Immature natural killer cell (primary cell): ENCODE data around the gene PIK3R6. TPM values are rescaled to one million over a fixed set of nuclear protein-coding genes. Genes with fewer than 3 reads are reported as not detected.
"Not testable (repeated sequence)": the region's sequence is repeated elsewhere in the genome, so short reads cannot be mapped to it uniquely, and the experiment has no call there.

Experiments
- DNase-seq, 3 donors: peaks; one replicate each; pipeline ENCODE4 v3.0.0; 2022; ENCODE audit warnings: mixed read lengths in 1 of 3
- H3K27ac Mint-ChIP-seq, 6 donors: one replicate each; pipeline ENCODE4 v1.8.0; 2020; ENCODE audit warnings: mixed read lengths in 6 of 6, mild to moderate bottlenecking in 5 of 6, inconsistent platforms in 4 of 6, moderate library complexity in 3 of 6
- H3K27me3 Mint-ChIP-seq, 3 donors: one replicate each; pipeline ENCODE4 v1.8.0; 2020 to 2021; ENCODE audit warnings: low read depth in 3 of 3, mild to moderate bottlenecking in 3 of 3, mixed read lengths in 3 of 3, moderate library complexity in 3 of 3, inconsistent platforms in 1 of 3
- H3K36me3 Mint-ChIP-seq, 3 donors: one replicate each; pipeline ENCODE4 v1.8.0; 2020; ENCODE audit warnings: mixed read lengths in 3 of 3, inconsistent platforms in 2 of 3, mild to moderate bottlenecking in 2 of 3
- H3K4me1 Mint-ChIP-seq, 2 donors: one replicate each; pipeline ENCODE4 v1.8.0; 2020; ENCODE audit warnings: inconsistent platforms in 2 of 2, mild to moderate bottlenecking in 2 of 2, mixed read lengths in 2 of 2, moderate library complexity in 1 of 2
- H3K4me3 Mint-ChIP-seq, 5 donors: one replicate each; pipeline ENCODE4 v1.8.0; 2020; ENCODE audit warnings: mild to moderate bottlenecking in 5 of 5, mixed read lengths in 5 of 5, inconsistent platforms in 3 of 5, moderate library complexity in 3 of 5
- H3K9me3 Mint-ChIP-seq, 6 donors: one replicate each; pipeline ENCODE4 v1.8.0; 2020; ENCODE audit warnings: mild to moderate bottlenecking in 6 of 6, mixed read lengths in 6 of 6, inconsistent platforms in 4 of 6, moderate library complexity in 3 of 6
- polyA plus RNA-seq, 3 donors: library from polyadenylated mRNA; unstranded; fragments of 300-500 nt; fragmentation: Illumina TruSeq; gene quantifications; one replicate each; pipeline ENCODE4 v1.2.3, GENCODE V29; 2021

PIK3R6 gene
- polyA plus RNA-seq, 3 donors from 2014 or later, result 0.18 to 0.57 TPM; not detected in 1

- Mint-ChIP-seq H3K4me3 (no peak overlapping the region), H3K4me1 (peaks cover 0 to 14% of the 10 kb centered on the region in 2 donors), H3K9me3 (no peaks in the 10 kb centered on the region), H3K27me3 (peaks cover 6 to 16% (median 8%) of the 10 kb centered on the region in 3 donors), H3K36me3 (peaks cover 5 to 41% (median 11%) of the 10 kb centered on the region in 3 donors), H3K27ac (peak overlapping the region in 5 of 6 donors; percentile 17 to 64 (median 44))
- no peak for DNase-seq
Observed at GRCh38 chr17:8889458-8890210, 22.2 kb upstream of the PIK3R6 start.

GRCh38 chr17:8888704-8889302 lies 21.3 kb upstream of the PIK3R6 start:
- Mint-ChIP-seq H3K36me3 (peaks cover 9 to 45% (median 15%) of the 10 kb centered on the region in 3 donors), H3K4me1 (peaks cover 0 to 13% of the 10 kb centered on the region in 2 donors), H3K9me3 (no peaks in the 10 kb centered on the region), H3K4me3 (no peak overlapping the region), H3K27me3 (peaks cover 6 to 12% (median 10%) of the 10 kb centered on the region in 3 donors), H3K27ac (peak overlapping the region in 2 of 6 donors; percentile 44 to 48)
- no peak for DNase-seq

DNA sequence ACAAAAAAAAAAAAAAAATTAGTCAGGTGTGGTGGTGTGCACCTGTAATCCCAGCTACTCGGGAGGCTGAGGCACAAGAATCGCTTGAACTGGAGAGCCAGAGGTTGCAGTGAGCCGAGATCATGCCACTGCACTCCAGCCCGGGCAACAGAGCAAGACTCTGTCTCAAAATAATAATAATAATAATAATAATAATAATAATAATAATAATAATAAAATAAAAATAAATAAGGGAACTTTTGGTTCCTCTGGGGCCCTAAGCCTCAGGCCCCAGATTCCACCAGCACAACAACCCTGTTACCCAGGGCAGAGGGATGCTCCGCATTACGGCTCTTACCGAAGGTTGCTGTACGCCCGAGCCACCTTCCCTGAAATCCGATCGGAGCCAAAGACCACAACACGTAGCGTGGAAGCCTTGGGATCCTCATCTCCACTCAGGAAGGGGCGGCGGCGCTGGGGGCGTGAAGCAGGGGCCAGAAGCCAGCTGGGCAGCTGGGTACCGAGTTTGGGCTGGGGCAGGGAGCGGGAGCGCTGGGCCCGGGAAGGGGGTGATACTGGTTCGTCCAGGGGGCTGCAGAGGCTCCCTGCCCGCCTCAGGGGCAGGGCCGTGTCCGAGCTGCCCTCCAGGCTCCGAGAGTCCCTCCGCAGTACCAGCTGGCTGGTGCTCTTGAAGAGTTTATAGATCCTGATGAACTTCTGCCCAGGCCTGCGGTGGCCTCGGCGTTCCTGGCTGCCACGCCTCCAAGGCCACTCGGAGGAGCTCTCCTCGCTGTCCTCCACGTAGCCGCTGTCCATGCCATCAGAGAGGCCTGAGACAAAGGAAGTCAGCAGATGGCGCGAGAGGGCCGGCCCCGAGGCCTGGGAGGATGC lies 20.6 kb upstream of the PIK3R6 start:
- H3K27ac Mint-ChIP-seq, result no peak overlapping the region
- H3K9me3 Mint-ChIP-seq, result no peaks in the 10 kb centered on the region
- peaks cover 15 to 49% (median 21%) of the 10 kb centered on the region in 3 donors for H3K36me3 Mint-ChIP-seq
- no peak for DNase-seq
- H3K4me3 Mint-ChIP-seq, result no peak overlapping the region
- H3K27me3 Mint-ChIP-seq, result peaks cover 9 to 17% (median 14%) of the 10 kb centered on the region in 3 donors
- peaks cover 1 to 12% of the 10 kb centered on the region in 2 donors for H3K4me1 Mint-ChIP-seq

GRCh38 chr17:8887301-8887700 lies 19.8 kb upstream of the PIK3R6 start:
- Mint-ChIP-seq H3K4me3 (no peak overlapping the region), H3K36me3 (peaks cover 20 to 49% (median 20%) of the 10 kb centered on the region in 3 donors), H3K4me1 (peaks cover 1 to 10% of the 10 kb centered on the region in 2 donors), H3K27ac (peak overlapping the region in 4 of 6 donors; percentile 6 to 64 (median 28)), H3K27me3 (peaks cover 10 to 25% (median 21%) of the 10 kb centered on the region in 3 donors), H3K9me3 (no peaks in the 10 kb centered on the region)
- DNase-seq, result no peak

GRCh38 chr17:8885967-8886684 lies 18.7 kb upstream of the PIK3R6 start:
- peaks cover 1 to 8% of the 10 kb centered on the region in 2 donors for H3K4me1 Mint-ChIP-seq
- peaks cover 10 to 22% (median 21%) of the 10 kb centered on the region in 3 donors for H3K27me3 Mint-ChIP-seq
- H3K4me3 Mint-ChIP-seq, result peak overlapping the region in 2 of 5 donors; percentile 18 to 21
- no peak for DNase-seq
- no peaks in the 10 kb centered on the region for H3K9me3 Mint-ChIP-seq
- peak overlapping the region in 5 of 6 donors; percentile 47 to 72 (median 53) for H3K27ac Mint-ChIP-seq
- peaks cover 16 to 48% (median 22%) of the 10 kb centered on the region in 3 donors for H3K36me3 Mint-ChIP-seq

DNA sequence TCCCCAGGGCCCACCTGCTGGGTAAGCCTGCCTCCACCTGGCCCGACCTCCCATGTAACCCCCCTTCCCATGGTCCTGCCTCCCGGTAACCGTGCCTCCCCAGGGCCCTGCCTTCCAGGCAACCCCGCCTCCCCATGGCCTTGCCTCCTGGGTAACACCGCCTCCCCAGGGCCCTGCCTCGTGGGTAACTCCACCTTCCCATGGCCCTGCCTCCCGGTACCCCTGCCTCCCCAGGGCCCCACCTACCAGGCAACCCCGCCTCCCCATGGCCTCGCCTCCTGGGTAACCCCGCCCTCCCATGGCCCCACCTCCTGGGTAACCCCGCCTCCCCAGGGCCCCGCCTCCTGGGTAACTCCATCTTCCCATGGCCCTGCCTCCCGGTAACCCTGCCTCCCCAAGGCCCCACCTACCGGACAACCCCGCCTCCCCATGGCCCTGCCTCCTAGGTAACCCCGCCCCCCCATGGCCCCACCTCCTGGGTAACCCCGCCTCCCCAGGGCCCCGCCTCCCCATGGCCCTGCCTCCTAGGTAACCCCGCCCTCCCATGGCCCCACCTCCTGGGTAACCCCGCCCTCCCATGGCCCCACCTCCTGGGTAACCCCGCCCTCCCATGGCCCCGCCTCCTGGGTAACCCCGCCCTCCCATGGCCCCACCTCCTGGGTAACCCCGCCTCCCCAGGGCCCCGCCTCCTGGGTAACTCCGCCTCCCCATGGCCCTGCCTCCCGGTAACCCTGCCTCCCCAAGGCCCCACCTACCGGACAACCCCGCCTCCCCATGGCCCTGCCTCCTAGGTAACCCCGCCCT lies 17.9 kb upstream of the PIK3R6 start:
- not testable (repeated sequence) for H3K9me3 Mint-ChIP-seq, H3K4me3 Mint-ChIP-seq, H3K4me1 Mint-ChIP-seq
- H3K27ac Mint-ChIP-seq, result peak overlapping the region in 4 of 6 donors; percentile 40 to 53 (median 46)
- DNase-seq, result peak; percentile 49 to 62 (median 61)
- peaks cover 16 to 52% (median 22%) of the 10 kb centered on the region in 3 donors for H3K36me3 Mint-ChIP-seq
- H3K27me3 Mint-ChIP-seq, result peaks cover 10 to 25% (median 21%) of the 10 kb centered on the region in 3 donors

DNA sequence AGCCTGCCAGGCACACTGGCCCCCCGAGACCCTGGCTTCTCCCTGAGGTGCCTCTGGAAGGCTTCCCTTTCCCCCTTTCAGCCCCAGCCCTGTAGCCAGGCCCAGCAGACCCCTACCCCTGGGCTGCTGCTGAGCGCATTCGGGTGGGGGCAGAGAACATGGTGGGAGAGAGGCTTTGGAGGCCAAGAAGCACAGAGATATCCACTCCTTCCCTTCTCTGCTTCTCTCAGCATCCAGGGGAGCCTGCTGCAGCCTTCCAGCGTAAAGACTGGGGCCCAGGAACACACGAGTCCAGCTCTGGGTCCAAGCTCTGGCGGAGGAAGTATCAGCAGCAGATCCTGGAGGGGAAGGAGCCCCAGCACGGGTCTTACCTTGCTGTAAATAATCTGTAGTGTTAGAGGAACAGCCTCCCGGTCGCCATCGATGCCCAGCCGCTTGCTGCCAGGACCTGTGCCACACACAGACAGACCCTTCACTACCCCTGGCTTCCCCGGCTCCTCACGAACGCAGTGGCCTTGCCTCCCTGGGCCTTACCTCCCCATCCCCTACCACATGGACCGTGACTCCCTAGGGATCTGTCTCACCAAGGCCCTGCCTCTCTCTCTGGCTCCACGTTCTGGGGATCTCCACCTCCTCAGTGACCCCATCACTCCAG lies 17.0 kb upstream of the PIK3R6 start:
- Mint-ChIP-seq H3K36me3 (peaks cover 20 to 55% (median 27%) of the 10 kb centered on the region in 3 donors), H3K9me3 (no peaks in the 10 kb centered on the region), H3K27me3 (peaks cover 6 to 28% (median 24%) of the 10 kb centered on the region in 3 donors), H3K27ac (peak overlapping the region in 5 of 6 donors; percentile 67 to 77 (median 73)), H3K4me3 (no peak overlapping the region), H3K4me1 (peaks cover 1 to 8% of the 10 kb centered on the region in 2 donors)
- DNase-seq, result no peak

- peak overlapping the region in 4 of 6 donors; percentile 72 to 77 (median 74) for H3K27ac Mint-ChIP-seq
- peaks cover 6 to 34% (median 31%) of the 10 kb centered on the region in 3 donors for H3K27me3 Mint-ChIP-seq
- no peak for DNase-seq
- no peaks in the 10 kb centered on the region for H3K9me3 Mint-ChIP-seq
- H3K4me3 Mint-ChIP-seq, result no peak overlapping the region
- peaks cover 25 to 55% (median 30%) of the 10 kb centered on the region in 3 donors for H3K36me3 Mint-ChIP-seq
- peaks cover 3 to 13% of the 10 kb centered on the region in 2 donors for H3K4me1 Mint-ChIP-seq
Observed at GRCh38 chr17:8883353-8883752, 15.9 kb upstream of the PIK3R6 start.

GRCh38 chr17:8881606-8882005 lies 14.1 kb upstream of the PIK3R6 start:
- H3K27ac Mint-ChIP-seq, result peak overlapping the region in 3 of 6 donors; percentile 14 to 49 (median 28)
- H3K4me1 Mint-ChIP-seq, result peaks cover 3 to 17% of the 10 kb centered on the region in 2 donors
- no peaks in the 10 kb centered on the region for H3K9me3 Mint-ChIP-seq
- DNase-seq, result no peak
- peaks cover 4 to 45% (median 36%) of the 10 kb centered on the region in 3 donors for H3K27me3 Mint-ChIP-seq
- H3K4me3 Mint-ChIP-seq, result no peak overlapping the region
- peaks cover 37 to 58% (median 37%) of the 10 kb centered on the region in 3 donors for H3K36me3 Mint-ChIP-seq

- Mint-ChIP-seq H3K27me3 (peaks cover 4 to 47% (median 30%) of the 10 kb centered on the region in 3 donors), H3K4me1 (peaks cover 3 to 17% of the 10 kb centered on the region in 2 donors), H3K36me3 (peaks cover 32 to 53% (median 37%) of the 10 kb centered on the region in 3 donors), H3K9me3 (no peaks in the 10 kb centered on the region), H3K27ac (peak overlapping the region in 3 of 6 donors; percentile 4 to 51 (median 14)), H3K4me3 (no peak overlapping the region)
- no peak for DNase-seq
Observed at GRCh38 chr17:8880466-8880865, 13.0 kb upstream of the PIK3R6 start.

DNA sequence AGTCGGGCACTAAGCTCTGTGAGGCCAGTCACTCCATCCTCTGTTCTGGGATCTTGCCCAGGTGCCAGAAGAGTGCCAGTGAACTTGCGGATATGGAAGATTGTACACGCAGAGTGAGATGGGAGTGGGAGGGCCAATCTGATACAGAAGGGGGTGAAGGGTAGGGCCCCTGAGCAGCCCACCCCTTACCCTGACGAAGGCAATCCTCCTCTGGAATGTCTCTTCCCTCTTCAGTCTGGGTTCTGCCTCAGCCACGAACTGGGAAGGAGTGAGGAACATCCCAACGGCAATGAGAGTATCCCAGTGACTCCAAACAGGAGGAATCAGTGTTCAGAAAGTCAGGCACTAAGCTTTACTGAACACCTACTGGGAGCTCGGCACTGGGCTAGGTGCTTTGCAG lies 11.9 kb upstream of the PIK3R6 start:
- Mint-ChIP-seq H3K36me3 (peaks cover 32 to 53% (median 37%) of the 10 kb centered on the region in 3 donors), H3K27ac (peak overlapping the region in 4 of 6 donors; percentile 11 to 64 (median 54))

More for the DNA sequence above, 11.9 kb upstream of the PIK3R6 start:
- Mint-ChIP-seq H3K9me3 (no peaks in the 10 kb centered on the region), H3K4me1 (peaks cover 3 to 26% of the 10 kb centered on the region in 2 donors), H3K4me3 (no peak overlapping the region), H3K27me3 (peaks cover 4 to 50% (median 30%) of the 10 kb centered on the region in 3 donors)
- DNase-seq, result no peak
